Activated T-helper 1 cell treated with anti-CD3 and anti-CD28 coated beads, Interleukin-12 subunit alpha, Interleukin-12 subunit beta, Interleukin-2, Interleukin-4 antibody, amounts not matched to agents 30 ng/mL and 10 ng/mL and 1 ng/mL, durations not matched to agents 14 hours and 24 hours and 36 hours (primary cell): Measurements from ENCODE around the gene TRIM14. TPM values are rescaled to one million over a fixed set of nuclear protein-coding genes. Genes with fewer than 3 reads are reported as not detected.
"Not testable (repeated sequence)": the region's sequence is repeated elsewhere in the genome, so short reads cannot be mapped to it uniquely, and the experiment has no call there.

ENCODE experiments used
- DNase-seq: peaks from one replicate; pipeline ENCODE4 v3.0.0; 2021; ENCODE audit warnings: low spot score
- H3K27ac Mint-ChIP-seq: one replicate; pipeline ENCODE4 v1.8.0; 2021; ENCODE audit warnings: mild to moderate bottlenecking, mixed read lengths
- H3K27me3 Mint-ChIP-seq: one replicate; pipeline ENCODE4 v1.8.0; 2022; ENCODE audit warnings: mild to moderate bottlenecking, moderate library complexity, mixed read lengths; ENCODE audit not compliant: insufficient read depth
- H3K36me3 Mint-ChIP-seq: one replicate; pipeline ENCODE4 v1.8.0; 2021; ENCODE audit warnings: low read depth, mixed read lengths
- H3K4me1 Mint-ChIP-seq: one replicate; pipeline ENCODE4 v1.8.0; 2021; ENCODE audit warnings: low read depth, mixed read lengths
- H3K4me3 Mint-ChIP-seq: one replicate; pipeline ENCODE4 v1.8.0; 2021; ENCODE audit warnings: mild to moderate bottlenecking, moderate library complexity, mixed read lengths
- H3K9me3 Mint-ChIP-seq: one replicate; pipeline ENCODE4 v1.8.0; 2021; ENCODE audit warnings: mixed read lengths
- intact Hi-C: fragments of 100-400 bp; cut with micrococcal nuclease; formaldehyde crosslinking; loops from one replicate; pipeline ENCODE4 v1.15.1; 2024
- total RNA-seq: library from RNA; stranded (reverse); gene quantifications from 2 replicates; pipeline ENCODE4 v1.2.3, GENCODE V29; 2022

Gene TRIM14
- total RNA-seq, 1 donor from 2014 or later, result 41.7 TPM

GRCh38 chr9:98134702-98135557, 15.9 kb upstream of the TRIM14 start:
- no peak overlapping the region for H3K4me3 Mint-ChIP-seq
- peaks cover 10% of the 10 kb centered on the region for H3K4me1 Mint-ChIP-seq
- peaks cover 2% of the 10 kb centered on the region for H3K27me3 Mint-ChIP-seq
- H3K36me3 Mint-ChIP-seq, result no peaks in the 10 kb centered on the region
- no peak overlapping the region for H3K27ac Mint-ChIP-seq
- intact Hi-C loops, result no loop called here
- no peak for DNase-seq
- H3K9me3 Mint-ChIP-seq, result no peaks in the 10 kb centered on the region

GRCh38 chr9:98132806-98133631, 14.0 kb upstream of the TRIM14 start:
- peaks cover 2% of the 10 kb centered on the region for H3K27me3 Mint-ChIP-seq
- no peak for DNase-seq

GRCh38 chr9:98132158-98132557, 13.1 kb upstream of the TRIM14 start:
- Mint-ChIP-seq H3K4me1 (peaks cover 17% of the 10 kb centered on the region), H3K36me3 (no peaks in the 10 kb centered on the region), H3K27ac (no peak overlapping the region), H3K9me3 (no peaks in the 10 kb centered on the region), H3K4me3 (no peak overlapping the region), H3K27me3 (peaks cover 2% of the 10 kb centered on the region)
- intact Hi-C loops, result no loop called here
- no peak for DNase-seq

More at GRCh38 chr9:98132806-98133631, 14.0 kb upstream of the TRIM14 start:
- H3K9me3 Mint-ChIP-seq, result no peaks in the 10 kb centered on the region
- no peaks in the 10 kb centered on the region for H3K36me3 Mint-ChIP-seq
- no peak overlapping the region for H3K27ac Mint-ChIP-seq
- peaks cover 17% of the 10 kb centered on the region for H3K4me1 Mint-ChIP-seq
- intact Hi-C loops, result no loop called here
- no peak overlapping the region for H3K4me3 Mint-ChIP-seq

GRCh38 chr9:98130576-98131228, 11.7 kb upstream of the TRIM14 start:
- no peak for DNase-seq
- Mint-ChIP-seq H3K4me3 (no peak overlapping the region), H3K9me3 (no peaks in the 10 kb centered on the region), H3K36me3 (peaks cover 3% of the 10 kb centered on the region), H3K27me3 (peaks cover 2% of the 10 kb centered on the region), H3K4me1 (peaks cover 17% of the 10 kb centered on the region), H3K27ac (no peak overlapping the region)
- intact Hi-C loops, result no loop called here

- DNase-seq, H3K27me3 Mint-ChIP-seq, H3K9me3 Mint-ChIP-seq, H3K36me3 Mint-ChIP-seq, H3K27ac Mint-ChIP-seq, intact Hi-C loops, H3K4me3 Mint-ChIP-seq: not testable (repeated sequence)
- H3K4me1 Mint-ChIP-seq, result peaks cover 17% of the 10 kb centered on the region
These were observed 11.0 kb upstream of the TRIM14 start for GRCh38 chr9:98130060-98130459.

GRCh38 chr9:98129451-98129881, 10.4 kb upstream of the TRIM14 start:
- no peak overlapping the region for H3K4me3 Mint-ChIP-seq
- no peak overlapping the region for H3K27ac Mint-ChIP-seq
- peaks cover 2% of the 10 kb centered on the region for H3K27me3 Mint-ChIP-seq
- peaks cover 3% of the 10 kb centered on the region for H3K36me3 Mint-ChIP-seq
- intact Hi-C loops, result no loop called here
- DNase-seq, result no peak
- H3K4me1 Mint-ChIP-seq, result peaks cover 17% of the 10 kb centered on the region
- H3K9me3 Mint-ChIP-seq, result no peaks in the 10 kb centered on the region

- H3K4me1 Mint-ChIP-seq, result peaks cover 14% of the 10 kb centered on the region
- peaks cover 3% of the 10 kb centered on the region for H3K36me3 Mint-ChIP-seq
- intact Hi-C loops, result no loop called here
- no peak for DNase-seq
- H3K27me3 Mint-ChIP-seq, result peaks cover 2% of the 10 kb centered on the region
- no peak overlapping the region for H3K27ac Mint-ChIP-seq
- H3K9me3 Mint-ChIP-seq, result no peaks in the 10 kb centered on the region
- no peak overlapping the region for H3K4me3 Mint-ChIP-seq
These were observed 9.3 kb upstream of the TRIM14 start for GRCh38 chr9:98128316-98128715.

GRCh38 chr9:98127226-98127625, 8.2 kb upstream of the TRIM14 start:
- H3K27me3 Mint-ChIP-seq, result no peaks in the 10 kb centered on the region
- no peak for DNase-seq

GRCh38 chr9:98124637-98125426, 5.8 kb upstream of the TRIM14 start:
- no peaks in the 10 kb centered on the region for H3K9me3 Mint-ChIP-seq
- intact Hi-C loops, result no loop called here
- H3K4me3 Mint-ChIP-seq, result no peak overlapping the region
- no peak for DNase-seq
- H3K36me3 Mint-ChIP-seq, result peaks cover 3% of the 10 kb centered on the region
- peaks cover 32% of the 10 kb centered on the region for H3K4me1 Mint-ChIP-seq
- no peaks in the 10 kb centered on the region for H3K27me3 Mint-ChIP-seq
- H3K27ac Mint-ChIP-seq, result no peak overlapping the region

More at GRCh38 chr9:98127226-98127625, 8.2 kb upstream of the TRIM14 start:
- Mint-ChIP-seq H3K9me3 (no peaks in the 10 kb centered on the region), H3K4me1 (peaks cover 9% of the 10 kb centered on the region), H3K36me3 (peaks cover 3% of the 10 kb centered on the region), H3K4me3 (no peak overlapping the region), H3K27ac (no peak overlapping the region)
- intact Hi-C loops, result no loop called here

GRCh38 chr9:98124091-98124490, 5.1 kb upstream of the TRIM14 start:
- peaks cover 32% of the 10 kb centered on the region for H3K4me1 Mint-ChIP-seq
- H3K27me3 Mint-ChIP-seq, H3K27ac Mint-ChIP-seq, intact Hi-C loops, DNase-seq, H3K9me3 Mint-ChIP-seq, H3K36me3 Mint-ChIP-seq, H3K4me3 Mint-ChIP-seq: not testable (repeated sequence)

GRCh38 chr9:98121058-98121457, 2.0 kb upstream of the TRIM14 start:
- Mint-ChIP-seq H3K27me3 (no peaks in the 10 kb centered on the region), H3K4me3 (peak overlapping the region; percentile 76), H3K4me1 (peaks cover 42% of the 10 kb centered on the region), H3K36me3 (peaks cover 9% of the 10 kb centered on the region), H3K27ac (no peak overlapping the region), H3K9me3 (no peaks in the 10 kb centered on the region)
- no peak for DNase-seq
- intact Hi-C loops, result no loop called here

GRCh38 chr9:98120476-98120875, 1.5 kb upstream of the TRIM14 start:
- intact Hi-C loops, result no loop called here
- H3K27me3 Mint-ChIP-seq, result no peaks in the 10 kb centered on the region
- peak overlapping the region; percentile 76 for H3K4me3 Mint-ChIP-seq
- H3K9me3 Mint-ChIP-seq, result no peaks in the 10 kb centered on the region
- H3K36me3 Mint-ChIP-seq, result peaks cover 9% of the 10 kb centered on the region
- peak overlapping the region; percentile 70 for H3K27ac Mint-ChIP-seq
- DNase-seq, result no peak
- H3K4me1 Mint-ChIP-seq, result peaks cover 42% of the 10 kb centered on the region
